Calu3 (cell line): ENCODE results near the gene EYA2. TPM values are rescaled to one million over a fixed set of nuclear protein-coding genes. Genes with fewer than 3 reads are reported as not detected.

ENCODE experiments used
- BruUV-seq: library from RNA; stranded (reverse); fragments of 400-500 nt; replicated peaks from 2 replicates; lab custom pipeline; 2021; lab: Mats Ljungman, UMichigan
- CTCF ChIA-PET: fragments of 300-600 bp; sonication (Branson Sonifier 250); formaldehyde crosslinking; loops from one replicate; lab custom pipeline; 2022; ENCODE audit warnings: antibody characterized with exemption; lab: Charles Lee
- DNase-seq: peaks from one replicate; pipeline ENCODE4 v3.0.0; 2022
- H3K27ac Mint-ChIP-seq: one replicate; pipeline ENCODE4 v1.8.0; 2022; ENCODE audit warnings: mixed read lengths; ENCODE audit not compliant: unreplicated experiment
- H3K27me3 Mint-ChIP-seq: one replicate; pipeline ENCODE4 v1.8.0; 2022; ENCODE audit warnings: mixed read lengths; ENCODE audit not compliant: unreplicated experiment
- H3K36me3 Mint-ChIP-seq: one replicate; pipeline ENCODE4 v1.8.0; 2022; ENCODE audit warnings: mild to moderate bottlenecking, moderate library complexity, mixed read lengths; ENCODE audit not compliant: insufficient read depth, unreplicated experiment
- H3K4me1 Mint-ChIP-seq: one replicate; pipeline ENCODE4 v1.8.0; 2022; ENCODE audit warnings: mild to moderate bottlenecking, low read depth, mixed read lengths; ENCODE audit not compliant: unreplicated experiment
- H3K4me3 Mint-ChIP-seq: one replicate; pipeline ENCODE4 v1.8.0; 2022; ENCODE audit warnings: mild to moderate bottlenecking, low read depth, moderate library complexity, mixed read lengths; ENCODE audit not compliant: unreplicated experiment
- H3K9me3 Mint-ChIP-seq: one replicate; pipeline ENCODE4 v1.8.0; 2022; ENCODE audit warnings: low read depth, mixed read lengths; ENCODE audit not compliant: unreplicated experiment
- CTCF ChIP-seq: fragments of 200-600 bp; IDR thresholded peaks from one replicate; pipeline ENCODE4 v1.8.0; 2022; ENCODE audit warnings: antibody characterized with exemption; ENCODE audit not compliant: unreplicated experiment
- intact Hi-C: fragments of 100-400 bp; cut with micrococcal nuclease; formaldehyde crosslinking; loops from one replicate; pipeline ENCODE4 v1.10.0; 2022; ENCODE audit not compliant: unreplicated experiment
- total RNA-seq: library from RNA; stranded (reverse); gene quantifications from 2 replicates; pipeline ENCODE4 v1.2.3, GENCODE V29; 2022

The EYA2 gene
- total RNA-seq, 1 experiment from 2014 or later: 0.35 TPM

GRCh38 chr20:46853926-46854325 lies 40.7 kb upstream of the EYA2 start:
- no TSS peak for BruUV-seq
- TF ChIP-seq CTCF: no peak
- H3K27ac Mint-ChIP-seq: no peak overlapping the region
- H3K4me1 Mint-ChIP-seq: no peaks in the 10 kb centered on the region
- H3K27me3 Mint-ChIP-seq: peaks cover 19% of the 10 kb centered on the region
- H3K9me3 Mint-ChIP-seq: no peaks in the 10 kb centered on the region
- no peaks in the 10 kb centered on the region for H3K36me3 Mint-ChIP-seq
- CTCF ChIA-PET: no interaction called here
- no peak for DNase-seq
- no peak overlapping the region for H3K4me3 Mint-ChIP-seq
- intact Hi-C loops: no loop called here

GRCh38 chr20:46857061-46857831 lies 37.4 kb upstream of the EYA2 start:
- H3K9me3 Mint-ChIP-seq: no peaks in the 10 kb centered on the region
- no peak overlapping the region for H3K27ac Mint-ChIP-seq
- no peak for TF ChIP-seq CTCF
- no TSS peak for BruUV-seq
- DNase-seq: no peak
- CTCF ChIA-PET: no interaction called here
- H3K36me3 Mint-ChIP-seq: no peaks in the 10 kb centered on the region
- H3K4me3 Mint-ChIP-seq: no peak overlapping the region
- intact Hi-C loops: no loop called here
- peaks cover 22% of the 10 kb centered on the region for H3K27me3 Mint-ChIP-seq
- H3K4me1 Mint-ChIP-seq: no peaks in the 10 kb centered on the region

GRCh38 chr20:46865824-46866223 lies 28.8 kb upstream of the EYA2 start:
- TF ChIP-seq CTCF: no peak
- no peaks in the 10 kb centered on the region for H3K4me1 Mint-ChIP-seq
- no peaks in the 10 kb centered on the region for H3K36me3 Mint-ChIP-seq
- BruUV-seq: no TSS peak
- no peak overlapping the region for H3K4me3 Mint-ChIP-seq
- CTCF ChIA-PET: interaction anchor here (1.1 kb wide), 1 partner anchor 10 kb away, joined by 3 read pairs; no protein-coding TSS in a partner anchor
- peaks cover 5% of the 10 kb centered on the region for H3K9me3 Mint-ChIP-seq
- no peak overlapping the region for H3K27ac Mint-ChIP-seq
- DNase-seq: no peak
- intact Hi-C loops: no loop called here
- peaks cover 76% of the 10 kb centered on the region for H3K27me3 Mint-ChIP-seq

GRCh38 chr20:46870041-46870440 lies 24.6 kb upstream of the EYA2 start:
- Mint-ChIP-seq H3K36me3 (no peaks in the 10 kb centered on the region), H3K4me1 (no peaks in the 10 kb centered on the region), H3K4me3 (no peak overlapping the region), H3K27ac (no peak overlapping the region), H3K27me3 (peaks cover 44% of the 10 kb centered on the region), H3K9me3 (peaks cover 5% of the 10 kb centered on the region)
- CTCF ChIA-PET: interaction anchor here (0.6 kb wide), 1 partner anchor 682 kb away, joined by 3 read pairs; no protein-coding TSS in a partner anchor
- BruUV-seq: no TSS peak
- no peak for TF ChIP-seq CTCF
- intact Hi-C loops: no loop called here
- DNase-seq: no peak
